GM18951 (cell line): ENCODE results near the gene MCM7.

ENCODE experiments used
- POLR2A ChIP-seq: IDR thresholded peaks from 4 replicates; pipeline ENCODE4 v1.6.1; 2011; ENCODE audit warnings: mild to moderate bottlenecking; ENCODE audit not compliant: insufficient read length, insufficient read depth; ENCODE audit errors: extremely low read depth
- in situ Hi-C: fragments of 300-500 bp; cut with MboI; formaldehyde crosslinking; loops from one replicate; pipeline ENCODE4 v1.12.0; 2022; ENCODE audit warnings: low sequenced_read_pairs, mixed read lengths, inconsistent platforms; ENCODE audit not compliant: unreplicated experiment

MCM7 gene

GRCh38 chr7:100118388-100119071 lies 17.3 kb upstream of the MCM7 start:
- no peak for TF ChIP-seq POLR2A
- in situ Hi-C loops, result no loop called here

- in situ Hi-C loops, result no loop called here
- no peak for TF ChIP-seq POLR2A
These were observed 13.8 kb upstream of the MCM7 start for GRCh38 chr7:100115026-100115425.

- in situ Hi-C loops, result no loop called here
- no peak for TF ChIP-seq POLR2A
These were observed 10.7 kb upstream of the MCM7 start for GRCh38 chr7:100111914-100112313.

GRCh38 chr7:100111156-100111555 lies 10.0 kb upstream of the MCM7 start:
- TF ChIP-seq POLR2A, result no peak
- in situ Hi-C loops, result no loop called here

- TF ChIP-seq POLR2A, result no peak
- in situ Hi-C loops, result no loop called here
These were observed 8.4 kb upstream of the MCM7 start for GRCh38 chr7:100109521-100110163.

- TF ChIP-seq POLR2A, result no peak
- in situ Hi-C loops, result no loop called here
These were observed 6.7 kb upstream of the MCM7 start for GRCh38 chr7:100107890-100108289.

- TF ChIP-seq POLR2A, result no peak
- in situ Hi-C loops, result no loop called here
These were observed 6.0 kb upstream of the MCM7 start for GRCh38 chr7:100107125-100107737.

- TF ChIP-seq POLR2A, result no peak
- in situ Hi-C loops, result no loop called here
These were observed 5.4 kb upstream of the MCM7 start for GRCh38 chr7:100106633-100107032.

- TF ChIP-seq POLR2A, result no peak
- in situ Hi-C loops, result no loop called here
These were observed 4.3 kb upstream of the MCM7 start for GRCh38 chr7:100105534-100105933.

GRCh38 chr7:100102950-100103840 lies 2.0 kb upstream of the MCM7 start:
- no peak for TF ChIP-seq POLR2A
- in situ Hi-C loops, result no loop called here

- peak; percentile 20 for TF ChIP-seq POLR2A
- in situ Hi-C loops, result no loop called here
These were observed 679 bp downstream of the MCM7 start for GRCh38 chr7:100100420-100101015.

- in situ Hi-C loops, result no loop called here
- TF ChIP-seq POLR2A, result no peak
These were observed 1.7 kb downstream of the MCM7 start for GRCh38 chr7:100099452-100099851.

- TF ChIP-seq POLR2A, result no peak
These were observed 2.3 kb downstream of the MCM7 start for GRCh38 chr7:100098913-100099312.

More at GRCh38 chr7:100098913-100099312, 2.3 kb downstream of the MCM7 start:
- in situ Hi-C loops, result no loop called here
